ENCODE results near the gene EHBP1.
"Not testable (repeated sequence)": the region's sequence is repeated elsewhere in the genome, so short reads cannot be mapped to it uniquely, and the experiment has no call there.

EHBP1 gene

GRCh38 chr2:62968668-62969067, 263.2 kb downstream of the EHBP1 start:
- no peak for DNase-seq

- DNase-seq: no peak
These were observed 266.4 kb downstream of the EHBP1 start for GRCh38 chr2:62971936-62972335.

GRCh38 chr2:62972601-62973000, 267.1 kb downstream of the EHBP1 start:
- DNase-seq: no peak

GRCh38 chr2:62974999-62975398, 269.5 kb downstream of the EHBP1 start:
- DNase-seq: no peak

GRCh38 chr2:62991605-62992004, 286.1 kb downstream of the EHBP1 start:
- DNase-seq: no peak

GRCh38 chr2:62992561-62992960, 287.0 kb downstream of the EHBP1 start:
- DNase-seq: no peak

- no peak for DNase-seq
These were observed 288.7 kb downstream of the EHBP1 start for GRCh38 chr2:62994206-62994605.

- no peak for DNase-seq
These were observed 291.1 kb downstream of the EHBP1 start for GRCh38 chr2:62996534-62997186.

- DNase-seq: no peak
These were observed 293.4 kb downstream of the EHBP1 start for GRCh38 chr2:62998949-62999348.

GRCh38 chr2:62999905-63000304, 294.4 kb downstream of the EHBP1 start:
- DNase-seq: no peak

- no peak for DNase-seq
These were observed 295.3 kb downstream of the EHBP1 start for GRCh38 chr2:63000801-63001200.

- no peak for DNase-seq
These were observed 296.1 kb downstream of the EHBP1 start for GRCh38 chr2:63001576-63001975.

GRCh38 chr2:63003351-63003750, 297.8 kb downstream of the EHBP1 start:
- no peak for DNase-seq

- DNase-seq: no peak
These were observed 302.4 kb downstream of the EHBP1 start for GRCh38 chr2:63007813-63008458.

- no peak for DNase-seq
These were observed 303.3 kb downstream of the EHBP1 start for GRCh38 chr2:63008838-63009237.

GRCh38 chr2:63009490-63009889, 304.0 kb downstream of the EHBP1 start:
- DNase-seq: no peak

- no peak for DNase-seq
These were observed 307.0 kb downstream of the EHBP1 start for GRCh38 chr2:63012541-63012940.

- DNase-seq: no peak
These were observed 307.9 kb downstream of the EHBP1 start for GRCh38 chr2:63013438-63013837.

GRCh38 chr2:63015389-63015788, 309.9 kb downstream of the EHBP1 start:
- no peak for DNase-seq

- DNase-seq: no peak
These were observed 312.9 kb downstream of the EHBP1 start for GRCh38 chr2:63018439-63018838.

GRCh38 chr2:63019686-63020085, 314.2 kb downstream of the EHBP1 start:
- not testable (repeated sequence) for DNase-seq

- DNase-seq: no peak
These were observed 317.9 kb downstream of the EHBP1 start for GRCh38 chr2:63023444-63023843.

GRCh38 chr2:63027220-63027619, 321.7 kb downstream of the EHBP1 start:
- DNase-seq: no peak

GRCh38 chr2:63029058-63029457, 323.5 kb downstream of the EHBP1 start:
- DNase-seq: no peak

- DNase-seq: no peak
These were observed 329.0 kb downstream of the EHBP1 start for GRCh38 chr2:63034526-63034925.
